ENCODE data around the gene KIAA0753.

KIAA0753 gene

DNA sequence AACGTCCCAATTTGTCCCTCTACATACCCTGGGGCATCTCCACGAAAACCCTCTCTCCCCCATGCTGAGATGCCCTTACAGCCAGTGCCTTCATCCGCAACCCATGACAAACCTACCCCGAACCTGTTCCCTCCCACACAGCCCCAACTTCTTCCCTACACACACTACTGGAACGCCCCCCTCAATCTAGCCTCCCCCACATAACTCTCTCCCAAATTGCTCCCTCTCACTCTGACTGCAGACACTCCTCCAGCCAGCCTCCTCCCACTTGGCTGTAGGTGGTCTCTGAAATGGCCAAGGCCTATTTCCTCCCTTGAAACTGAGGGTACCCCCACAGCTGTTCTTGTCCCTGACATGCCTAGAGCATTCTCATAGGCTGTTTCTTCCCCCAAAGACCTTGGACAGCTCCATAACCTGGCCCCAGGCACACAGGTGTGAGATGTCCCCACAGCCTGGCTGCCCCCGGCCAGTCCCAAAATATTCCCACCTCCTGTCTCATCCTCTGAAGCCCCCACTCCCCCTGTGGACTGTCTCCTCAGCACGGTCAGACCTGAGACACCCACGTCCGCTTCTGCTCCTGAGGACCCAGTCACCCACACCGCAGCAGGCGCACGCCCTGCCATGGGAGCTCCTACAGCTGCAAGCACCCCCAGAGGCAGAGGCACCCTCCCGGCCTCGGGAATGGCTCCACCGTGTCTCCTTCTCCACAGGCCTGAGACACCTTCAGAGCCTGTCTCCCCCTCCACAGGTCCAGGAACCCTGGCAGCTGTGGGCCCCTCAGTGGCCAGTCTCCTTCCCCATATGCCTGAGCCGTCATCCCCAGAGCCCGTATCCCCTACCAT, 3.7 kb downstream of the KIAA0753 start:
- no peak overlapping the region for H3K4me3 ChIP-seq (ENCODE audit: low read depth, low read length)
- TF ChIP-seq, protein P1, sequence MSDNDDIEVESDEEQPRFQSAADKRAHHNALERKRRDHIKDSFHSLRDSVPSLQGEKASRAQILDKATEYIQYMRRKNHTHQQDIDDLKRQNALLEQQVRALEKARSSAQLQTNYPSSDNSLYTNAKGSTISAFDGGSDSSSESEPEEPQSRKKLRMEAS (IDR thresholded peaks at IDR 0.05; ENCODE audit: low read depth, low read length) = no peak
- TF ChIP-seq, protein P2, sequence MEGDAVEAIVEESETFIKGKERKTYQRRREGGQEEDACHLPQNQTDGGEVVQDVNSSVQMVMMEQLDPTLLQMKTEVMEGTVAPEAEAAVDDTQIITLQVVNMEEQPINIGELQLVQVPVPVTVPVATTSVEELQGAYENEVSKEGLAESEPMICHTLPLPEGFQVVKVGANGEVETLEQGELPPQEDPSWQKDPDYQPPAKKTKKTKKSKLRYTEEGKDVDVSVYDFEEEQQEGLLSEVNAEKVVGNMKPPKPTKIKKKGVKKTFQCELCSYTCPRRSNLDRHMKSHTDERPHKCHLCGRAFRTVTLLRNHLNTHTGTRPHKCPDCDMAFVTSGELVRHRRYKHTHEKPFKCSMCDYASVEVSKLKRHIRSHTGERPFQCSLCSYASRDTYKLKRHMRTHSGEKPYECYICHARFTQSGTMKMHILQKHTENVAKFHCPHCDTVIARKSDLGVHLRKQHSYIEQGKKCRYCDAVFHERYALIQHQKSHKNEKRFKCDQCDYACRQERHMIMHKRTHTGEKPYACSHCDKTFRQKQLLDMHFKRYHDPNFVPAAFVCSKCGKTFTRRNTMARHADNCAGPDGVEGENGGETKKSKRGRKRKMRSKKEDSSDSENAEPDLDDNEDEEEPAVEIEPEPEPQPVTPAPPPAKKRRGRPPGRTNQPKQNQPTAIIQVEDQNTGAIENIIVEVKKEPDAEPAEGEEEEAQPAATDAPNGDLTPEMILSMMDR (IDR thresholded peaks at IDR 0.05; ENCODE audit: low read depth, low read length) = no peak
- TF ChIP-seq MYC (IDR thresholded peaks at IDR 0.05; ENCODE audit: low read depth, low read length) = no peak
- TF ChIP-seq POLR2A (IDR thresholded peaks at IDR 0.05; ENCODE audit: extremely low read depth, insufficient read length) = no peak
- DNase-seq (ENCODE audit: low read depth) = no peak

DNA sequence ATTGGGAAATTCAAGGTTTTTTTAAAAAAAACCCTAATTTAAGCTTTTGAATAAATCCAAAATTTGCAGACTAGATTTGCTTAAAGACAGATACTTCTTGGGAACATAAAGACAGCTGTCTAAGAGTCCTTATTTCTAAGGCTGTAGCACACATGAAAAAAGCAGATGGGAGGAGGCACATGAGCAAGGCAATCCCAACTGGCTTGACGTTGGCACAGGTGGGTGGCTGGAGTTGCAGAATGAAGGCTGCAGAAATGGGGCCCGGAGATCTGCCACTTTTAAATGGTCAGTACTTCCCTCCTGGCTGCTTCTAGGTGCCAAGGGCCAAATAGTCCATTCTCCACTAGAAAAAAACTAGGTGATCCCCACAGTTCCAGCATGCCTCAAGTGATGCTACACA, 4.4 kb downstream of the KIAA0753 start:
- no peak overlapping the region for H3K4me3 ChIP-seq (ENCODE audit: low read depth, low read length)
- TF ChIP-seq, protein P1 (IDR thresholded peaks at IDR 0.05; ENCODE audit: low read depth, low read length) = no peak
- TF ChIP-seq MYC (IDR thresholded peaks at IDR 0.05; ENCODE audit: low read depth, low read length) (no peak), POLR2A (IDR thresholded peaks at IDR 0.05; ENCODE audit: extremely low read depth, insufficient read length) (no peak)
- TF ChIP-seq, protein P2 (IDR thresholded peaks at IDR 0.05; ENCODE audit: low read depth, low read length) = no peak
- no peak for DNase-seq (ENCODE audit: low read depth)

DNA sequence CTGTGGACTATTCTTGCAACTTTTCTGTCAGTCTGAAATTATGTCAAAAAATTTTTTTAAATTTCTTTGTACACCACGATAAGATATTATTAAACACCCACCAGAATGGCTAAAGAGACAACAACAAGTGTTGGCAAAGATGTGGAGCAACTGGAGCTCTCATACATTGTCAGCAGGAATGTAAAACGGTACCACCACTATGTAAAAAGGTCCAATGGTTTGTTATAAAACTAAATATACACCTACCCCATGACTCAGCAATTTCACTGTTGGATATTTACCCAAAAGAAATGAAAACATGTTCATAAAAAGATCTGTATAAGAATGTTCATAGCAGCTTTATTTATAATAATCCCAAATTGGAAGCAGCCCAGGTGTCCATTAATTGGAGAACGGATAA, 7.2 kb downstream of the KIAA0753 start:
- no peak overlapping the region for H3K4me3 ChIP-seq (ENCODE audit: low read depth, low read length)
- no peak for DNase-seq (ENCODE audit: low read depth)
- no peak for TF ChIP-seq MYC (IDR thresholded peaks at IDR 0.05; ENCODE audit: low read depth, low read length)
- no peak for TF ChIP-seq POLR2A (IDR thresholded peaks at IDR 0.05; ENCODE audit: extremely low read depth, insufficient read length)
- TF ChIP-seq, protein P2 (IDR thresholded peaks at IDR 0.05; ENCODE audit: low read depth, low read length) = no peak
- TF ChIP-seq, protein P1 (IDR thresholded peaks at IDR 0.05; ENCODE audit: low read depth, low read length) = no peak

DNA sequence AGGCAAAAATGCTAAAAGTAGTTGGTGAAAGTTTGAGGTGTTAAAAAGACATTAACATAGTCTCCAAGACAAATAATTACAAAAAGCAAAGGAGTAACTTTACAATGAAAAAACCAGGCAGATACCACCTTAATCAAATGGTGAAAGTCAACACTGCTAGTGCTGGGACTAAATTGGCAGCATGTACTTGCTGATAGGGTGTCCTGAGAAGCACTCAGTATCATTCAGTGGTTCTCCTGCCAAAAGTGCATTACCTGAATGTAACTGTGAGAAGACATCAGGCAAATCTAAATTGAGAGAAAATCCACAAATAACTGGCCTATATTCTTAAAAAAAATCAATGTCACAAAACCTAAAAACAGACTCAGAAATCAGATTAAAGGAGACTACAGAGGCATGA, 8.0 kb downstream of the KIAA0753 start:
- TF ChIP-seq, protein P2 (IDR thresholded peaks at IDR 0.05; ENCODE audit: low read depth, low read length) = no peak
- TF ChIP-seq POLR2A (IDR thresholded peaks at IDR 0.05; ENCODE audit: extremely low read depth, insufficient read length) = no peak
- TF ChIP-seq, protein P1 (IDR thresholded peaks at IDR 0.05; ENCODE audit: low read depth, low read length) = no peak
- no peak overlapping the region for H3K4me3 ChIP-seq (ENCODE audit: low read depth, low read length)

DNA sequence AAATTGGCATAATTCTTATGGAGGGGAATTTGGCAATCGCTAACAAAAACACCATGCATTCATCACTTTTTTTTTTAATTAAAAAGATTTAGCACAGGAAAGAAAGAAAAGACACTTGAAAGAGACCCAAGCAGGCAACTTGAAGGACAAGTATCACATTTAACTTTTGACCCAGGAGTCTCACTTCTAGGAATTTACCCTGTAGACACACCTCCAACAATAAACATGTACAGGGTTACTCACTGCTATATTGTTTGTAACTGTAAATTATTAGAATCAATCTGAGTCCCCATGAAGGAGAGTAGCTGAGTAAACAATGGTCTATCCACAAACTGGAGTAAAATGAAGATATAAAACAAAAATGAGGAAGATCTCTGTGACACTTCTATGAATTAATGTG, 10.1 kb downstream of the KIAA0753 start:
- TF ChIP-seq, protein P2 (IDR thresholded peaks at IDR 0.05; ENCODE audit: low read depth, low read length) = no peak
- TF ChIP-seq POLR2A (IDR thresholded peaks at IDR 0.05; ENCODE audit: extremely low read depth, insufficient read length) (no peak), MYC (IDR thresholded peaks at IDR 0.05; ENCODE audit: low read depth, low read length) (no peak)
- TF ChIP-seq, protein P1 (IDR thresholded peaks at IDR 0.05; ENCODE audit: low read depth, low read length) = no peak
- no peak overlapping the region for H3K4me3 ChIP-seq (ENCODE audit: low read depth, low read length)
- no peak for DNase-seq (ENCODE audit: low read depth)

More for the DNA sequence above, 8.0 kb downstream of the KIAA0753 start:
- DNase-seq (ENCODE audit: low read depth) = no peak

All from NB4 (cell line).